GM21786 (cell line): Measurements from ENCODE around the gene RPL36A.

Source experiments
- ATAC-seq: cut with Tn5 transposase; IDR thresholded peaks from one replicate; pipeline ENCODE4 v1.9.1; 2021; ENCODE audit not compliant: unreplicated experiment

Gene RPL36A

GRCh38 chrX:101430457-101431078 lies 39.8 kb downstream of the RPL36A start:
- ATAC-seq = peak; percentile 93

GRCh38 chrX:101442085-101442484 lies 51.3 kb downstream of the RPL36A start:
- no peak for ATAC-seq
